HG03103 (cell line): ENCODE measurements around the gene SLC35B3.
"Not testable (repeated sequence)": the region's sequence is repeated elsewhere in the genome, so short reads cannot be mapped to it uniquely, and the experiment has no call there.

Source experiments
- ATAC-seq: cut with Tn5 transposase; IDR thresholded peaks from one replicate; pipeline ENCODE4 v1.9.1; 2021; ENCODE audit warnings: low read depth; ENCODE audit not compliant: unreplicated experiment

Gene SLC35B3

DNA sequence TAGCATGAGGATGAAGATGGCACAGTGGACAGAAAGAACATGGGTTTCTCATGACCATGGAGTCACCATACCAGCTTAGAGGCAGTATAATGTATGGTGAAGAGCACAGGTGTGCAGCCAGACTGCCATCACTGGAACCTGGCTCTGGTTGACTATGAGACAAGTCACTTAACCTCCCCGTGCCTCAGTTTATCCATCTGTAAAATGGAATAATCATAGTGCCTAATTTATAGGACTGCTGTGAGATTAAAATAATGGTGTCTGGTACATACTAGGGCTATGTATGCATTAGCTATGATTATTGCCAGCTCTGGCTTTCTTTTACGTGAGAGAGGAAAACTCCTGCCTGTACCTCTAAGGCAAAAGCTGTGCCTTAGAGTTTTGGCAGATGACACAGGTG lies 19.4 kb downstream of the SLC35B3 start:
- ATAC-seq = no peak

- no peak for ATAC-seq
Measured at GRCh38 chr6:8415280-8415679, 20.1 kb downstream of the SLC35B3 start.

- no peak for ATAC-seq
Measured at GRCh38 chr6:8414844-8415243, 20.5 kb downstream of the SLC35B3 start.

DNA sequence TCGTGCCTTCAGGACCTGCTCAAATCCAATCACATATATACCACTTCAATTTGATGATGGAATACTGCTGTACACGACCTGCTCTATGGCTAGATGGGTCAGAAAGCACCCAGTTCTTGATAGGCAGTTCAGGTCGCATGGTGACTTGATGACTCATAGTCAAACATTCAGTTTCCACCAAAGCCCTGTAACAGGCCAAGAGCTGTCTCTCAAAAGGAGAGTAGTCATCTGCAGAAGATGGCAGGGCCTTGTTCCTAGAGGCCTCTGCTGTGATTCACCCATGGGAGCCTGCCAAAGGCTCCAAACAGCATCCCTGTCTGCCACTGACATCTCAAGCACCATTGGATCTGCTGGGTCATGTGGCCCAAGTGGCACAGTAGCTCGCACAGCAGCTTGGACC lies 29.4 kb downstream of the SLC35B3 start:
- not testable (repeated sequence) for ATAC-seq

- ATAC-seq = no peak
Measured at GRCh38 chr6:8402546-8402945, 32.8 kb downstream of the SLC35B3 start.

- no peak for ATAC-seq
Measured at GRCh38 chr6:8400663-8401062, 34.7 kb downstream of the SLC35B3 start.

DNA sequence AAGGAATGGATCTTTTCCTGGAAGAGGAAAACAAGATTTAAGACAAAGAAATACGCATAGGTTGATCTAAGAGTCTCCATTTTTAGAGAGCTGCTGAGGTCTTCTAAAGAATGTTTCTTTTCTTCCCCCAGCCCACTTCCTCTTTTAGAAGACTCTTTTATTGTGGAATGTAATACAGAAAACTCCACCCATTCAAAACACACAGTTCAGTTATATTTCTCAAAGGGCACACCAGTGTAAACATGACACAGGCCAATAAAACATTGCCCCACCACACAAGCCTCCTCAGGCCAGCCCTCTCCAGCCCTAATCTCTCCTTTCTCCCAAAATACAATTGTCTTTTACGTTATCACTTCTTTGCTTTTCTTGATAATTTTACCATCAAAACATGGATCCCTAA lies 42.8 kb downstream of the SLC35B3 start:
- ATAC-seq = no peak

DNA sequence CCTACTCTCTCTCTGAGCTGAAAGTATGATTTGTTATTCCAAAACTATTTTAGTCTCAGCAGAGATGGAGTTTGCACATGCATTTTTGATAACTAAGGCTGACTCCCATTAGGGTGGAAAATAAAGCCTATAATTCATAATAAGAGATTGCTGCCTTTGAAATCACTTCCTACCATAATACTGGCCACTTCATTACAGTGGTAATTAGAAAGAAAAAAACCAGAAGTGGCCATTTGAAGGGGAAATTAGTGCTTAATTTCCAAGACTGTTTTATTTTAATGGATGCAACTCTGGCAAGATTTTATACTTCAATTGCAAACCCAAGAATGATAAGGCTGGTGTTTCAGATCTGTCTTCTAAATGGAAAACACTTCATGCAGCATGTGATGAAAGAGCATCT lies 43.4 kb downstream of the SLC35B3 start:
- no peak for ATAC-seq

DNA sequence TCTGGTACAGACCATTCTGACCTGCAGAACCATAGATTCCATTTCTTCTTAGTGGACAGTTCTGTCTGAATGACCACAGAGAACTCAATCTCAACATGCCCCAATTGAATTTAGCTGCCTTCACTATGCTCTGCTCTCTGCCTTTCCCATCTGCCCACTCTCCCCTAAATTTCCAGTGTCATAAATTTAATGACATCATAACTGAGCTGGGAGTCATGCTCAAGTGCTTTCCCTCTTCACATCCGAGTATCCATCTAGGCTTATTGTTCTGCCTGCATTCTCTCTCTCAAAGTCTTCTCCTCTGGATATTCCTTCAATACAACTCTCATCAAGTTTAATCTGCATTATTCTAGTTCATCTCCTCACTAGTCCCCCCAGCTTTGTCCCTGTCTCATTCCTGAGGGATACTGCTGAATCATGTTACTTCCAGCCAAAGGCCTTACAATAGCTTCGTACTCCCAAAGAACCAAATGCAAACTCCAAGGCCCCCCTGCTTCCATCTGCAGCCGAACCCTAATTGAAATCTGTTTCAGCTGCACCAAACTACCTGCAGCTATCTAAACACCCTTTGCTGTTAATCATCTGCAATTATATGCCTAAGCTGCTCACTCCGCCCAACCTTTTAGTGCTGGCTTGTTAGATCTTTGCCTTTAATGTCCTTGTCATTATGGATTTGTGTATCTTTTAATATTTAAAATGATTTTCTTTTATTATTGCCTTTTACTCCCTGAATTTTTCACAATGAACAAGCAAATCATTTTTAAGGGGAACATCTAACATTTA lies 46.1 kb downstream of the SLC35B3 start:
- ATAC-seq = no peak

GRCh38 chr6:8387942-8388437 lies 47.4 kb downstream of the SLC35B3 start:
- no peak for ATAC-seq

DNA sequence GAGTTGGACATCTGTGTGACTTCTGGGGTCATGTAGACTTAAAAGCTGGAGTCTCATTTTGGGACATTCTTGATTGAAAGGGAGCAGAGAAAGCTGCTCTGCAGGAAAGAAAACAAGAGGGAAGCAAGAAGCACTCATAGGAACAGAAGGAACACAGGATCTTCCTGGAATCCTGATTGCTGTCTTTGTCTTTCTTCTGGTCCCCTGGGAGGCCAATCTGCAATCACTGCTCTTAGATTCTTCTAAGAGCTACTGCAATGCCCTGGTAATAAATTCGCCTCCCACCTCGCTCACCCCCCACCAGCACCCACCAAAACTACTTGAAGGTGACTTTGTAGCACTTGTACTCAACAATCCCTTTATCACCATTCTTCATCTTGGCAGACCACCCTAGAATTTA lies 51.8 kb downstream of the SLC35B3 start:
- no peak for ATAC-seq

- ATAC-seq = no peak
Measured at GRCh38 chr6:8382434-8382833, 52.9 kb downstream of the SLC35B3 start.

DNA sequence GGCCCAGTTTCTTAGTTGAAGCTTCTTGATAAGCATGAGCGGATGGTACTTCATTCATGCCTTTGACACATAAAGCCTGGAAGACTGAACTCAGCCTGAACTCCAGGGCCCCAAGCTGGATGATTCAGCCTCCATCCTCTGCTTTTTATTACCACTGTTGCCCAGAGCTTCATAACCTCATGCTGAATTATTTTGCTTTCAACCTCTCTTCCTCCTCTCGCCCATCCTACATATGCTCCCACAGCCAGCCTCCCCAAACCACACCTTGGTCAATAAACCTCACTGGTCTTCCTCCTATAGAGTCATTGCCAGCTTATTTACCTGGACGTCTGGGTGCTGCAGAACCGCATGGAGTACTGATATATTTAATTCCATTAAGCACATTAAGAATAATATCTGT lies 59.4 kb downstream of the SLC35B3 start:
- no peak for ATAC-seq
